HFF-Myc (cell line): ENCODE measurements around the gene COA7.

Experiments used
- DNase-seq: peaks from one replicate; pipeline ENCODE4 v3.0.0-alpha.2; 2011; ENCODE audit warnings: low read depth; ENCODE audit errors: extremely low read depth
- H3K4me3 ChIP-seq: replicated peaks from 2 replicates; pipeline ENCODE4 v1.5.1; 2011; ENCODE audit warnings: low read depth, mild to moderate bottlenecking, control low read depth, low read length
- TF ChIP-seq, protein P1 (sequence below): IDR thresholded peaks from 2 replicates; pipeline ENCODE4 v1.5.1; 2012; ENCODE audit warnings: mild to moderate bottlenecking, low read depth, low read length, control low read depth; ENCODE audit errors: missing control alignments

COA7 gene

DNA sequence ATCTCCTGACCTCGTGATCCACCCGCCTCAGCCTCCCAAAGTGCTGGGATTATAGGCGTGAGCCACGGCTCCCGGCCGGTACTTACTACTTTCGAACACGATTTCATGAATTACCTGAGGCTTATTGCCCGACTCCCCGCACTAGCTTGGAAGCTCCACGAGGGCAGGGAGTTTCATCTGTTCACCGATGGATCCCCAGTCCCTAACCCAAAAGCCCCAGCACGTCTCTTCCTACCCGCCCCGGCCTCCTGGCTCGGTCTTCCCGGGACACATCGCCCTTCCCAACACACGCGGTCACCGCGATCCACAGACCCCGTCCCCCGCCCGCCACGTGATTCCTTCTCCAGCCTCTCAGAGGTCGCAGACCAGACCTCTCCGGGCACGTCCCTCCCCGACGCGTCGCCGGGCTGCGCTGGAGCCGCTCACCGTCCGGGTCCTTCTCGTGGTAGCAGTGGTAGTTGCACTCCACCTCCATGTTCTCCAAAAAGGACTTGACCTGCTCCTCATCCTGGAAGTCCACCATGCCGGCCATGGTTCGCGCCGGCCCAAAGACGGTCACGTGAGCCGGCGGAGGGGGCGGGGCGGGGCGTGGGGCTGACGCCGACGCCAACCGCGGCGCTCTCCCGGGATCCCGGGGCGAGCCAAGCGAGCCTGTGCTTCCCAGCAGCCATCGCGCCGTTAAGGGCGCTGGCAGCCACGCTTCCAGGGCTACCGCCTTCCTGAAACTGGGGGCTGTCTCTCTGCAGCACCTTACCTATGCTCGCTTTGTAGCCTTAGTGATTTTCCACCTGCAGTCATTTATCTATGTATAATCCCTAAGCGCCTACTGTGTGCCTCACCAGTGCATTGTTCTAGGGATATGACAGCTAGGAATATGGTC, at the start of gene COA7:
Gene COA7, minus strand, starts transcription at position 553 of the 880 bp plus-strand sequence. Its CDS starts 21 bp downstream, at position 532.
- no peak for DNase-seq
- H3K4me3 ChIP-seq: peak within 1 kb of the TSS; percentile 65
- TF ChIP-seq, protein P1, sequence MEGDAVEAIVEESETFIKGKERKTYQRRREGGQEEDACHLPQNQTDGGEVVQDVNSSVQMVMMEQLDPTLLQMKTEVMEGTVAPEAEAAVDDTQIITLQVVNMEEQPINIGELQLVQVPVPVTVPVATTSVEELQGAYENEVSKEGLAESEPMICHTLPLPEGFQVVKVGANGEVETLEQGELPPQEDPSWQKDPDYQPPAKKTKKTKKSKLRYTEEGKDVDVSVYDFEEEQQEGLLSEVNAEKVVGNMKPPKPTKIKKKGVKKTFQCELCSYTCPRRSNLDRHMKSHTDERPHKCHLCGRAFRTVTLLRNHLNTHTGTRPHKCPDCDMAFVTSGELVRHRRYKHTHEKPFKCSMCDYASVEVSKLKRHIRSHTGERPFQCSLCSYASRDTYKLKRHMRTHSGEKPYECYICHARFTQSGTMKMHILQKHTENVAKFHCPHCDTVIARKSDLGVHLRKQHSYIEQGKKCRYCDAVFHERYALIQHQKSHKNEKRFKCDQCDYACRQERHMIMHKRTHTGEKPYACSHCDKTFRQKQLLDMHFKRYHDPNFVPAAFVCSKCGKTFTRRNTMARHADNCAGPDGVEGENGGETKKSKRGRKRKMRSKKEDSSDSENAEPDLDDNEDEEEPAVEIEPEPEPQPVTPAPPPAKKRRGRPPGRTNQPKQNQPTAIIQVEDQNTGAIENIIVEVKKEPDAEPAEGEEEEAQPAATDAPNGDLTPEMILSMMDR: no peak

DNA sequence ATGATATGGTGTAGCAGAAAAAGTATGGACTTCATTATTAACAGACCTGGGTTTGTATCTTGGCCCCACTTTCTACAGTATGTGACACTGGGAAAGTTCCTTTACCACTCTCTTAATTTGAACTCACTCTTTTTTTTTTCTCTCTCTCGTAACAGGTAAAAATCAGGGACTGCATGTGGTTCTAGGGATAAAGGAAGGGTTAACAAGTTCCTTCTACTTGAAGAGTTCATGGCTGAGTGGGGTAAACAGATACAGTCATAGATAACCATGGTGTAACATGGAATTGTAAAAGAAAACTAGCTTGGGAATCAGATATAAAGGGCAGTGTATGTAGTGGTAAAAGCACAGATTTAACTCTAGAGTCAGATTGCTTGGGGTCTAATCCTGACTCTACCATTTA, 49.3 kb upstream of the COA7 start:
- no peak for DNase-seq
- TF ChIP-seq, protein P1: no peak
- H3K4me3 ChIP-seq: no peak overlapping the region

DNA sequence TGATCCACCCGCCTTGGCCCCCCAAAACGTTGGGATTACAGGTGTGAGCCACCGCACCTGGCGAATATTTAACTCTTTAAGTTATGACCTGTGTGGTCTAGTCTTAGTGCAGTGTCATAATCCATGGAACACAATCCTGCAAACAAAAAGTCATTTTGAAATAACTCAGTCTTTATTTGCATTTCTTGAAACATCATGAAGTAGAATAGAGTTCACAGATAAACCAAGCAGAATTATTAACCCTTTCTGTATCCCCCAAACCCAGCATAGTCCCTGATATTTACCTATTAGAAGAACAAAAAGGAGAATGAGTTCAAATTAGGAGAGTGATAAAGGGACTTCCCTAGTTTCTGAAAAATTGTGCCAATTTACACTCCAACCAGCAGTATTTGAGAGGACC, 48.0 kb upstream of the COA7 start:
- no peak overlapping the region for H3K4me3 ChIP-seq
- TF ChIP-seq, protein P1: no peak
- DNase-seq: no peak

DNA sequence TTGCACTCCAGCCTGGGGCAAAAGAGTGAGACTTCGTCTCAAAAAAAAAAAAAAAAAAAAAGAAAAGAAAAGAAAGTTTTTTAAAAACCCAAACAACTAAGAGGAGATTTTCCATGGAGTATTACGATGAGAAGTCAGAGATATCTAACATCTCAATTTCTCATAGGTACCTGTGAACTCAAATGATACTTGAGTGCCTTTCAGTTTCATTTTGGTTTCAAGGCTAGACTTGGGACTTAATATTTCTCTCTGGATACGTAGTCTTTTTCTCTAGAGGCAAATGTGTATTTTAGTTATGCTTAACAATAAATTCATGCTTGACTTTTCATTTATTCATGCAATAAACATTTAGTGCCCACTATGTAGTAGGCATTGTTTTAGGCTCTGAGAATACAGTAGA, 43.1 kb upstream of the COA7 start:
- no peak for DNase-seq
- TF ChIP-seq, protein P1: no peak
- H3K4me3 ChIP-seq: no peak overlapping the region

DNA sequence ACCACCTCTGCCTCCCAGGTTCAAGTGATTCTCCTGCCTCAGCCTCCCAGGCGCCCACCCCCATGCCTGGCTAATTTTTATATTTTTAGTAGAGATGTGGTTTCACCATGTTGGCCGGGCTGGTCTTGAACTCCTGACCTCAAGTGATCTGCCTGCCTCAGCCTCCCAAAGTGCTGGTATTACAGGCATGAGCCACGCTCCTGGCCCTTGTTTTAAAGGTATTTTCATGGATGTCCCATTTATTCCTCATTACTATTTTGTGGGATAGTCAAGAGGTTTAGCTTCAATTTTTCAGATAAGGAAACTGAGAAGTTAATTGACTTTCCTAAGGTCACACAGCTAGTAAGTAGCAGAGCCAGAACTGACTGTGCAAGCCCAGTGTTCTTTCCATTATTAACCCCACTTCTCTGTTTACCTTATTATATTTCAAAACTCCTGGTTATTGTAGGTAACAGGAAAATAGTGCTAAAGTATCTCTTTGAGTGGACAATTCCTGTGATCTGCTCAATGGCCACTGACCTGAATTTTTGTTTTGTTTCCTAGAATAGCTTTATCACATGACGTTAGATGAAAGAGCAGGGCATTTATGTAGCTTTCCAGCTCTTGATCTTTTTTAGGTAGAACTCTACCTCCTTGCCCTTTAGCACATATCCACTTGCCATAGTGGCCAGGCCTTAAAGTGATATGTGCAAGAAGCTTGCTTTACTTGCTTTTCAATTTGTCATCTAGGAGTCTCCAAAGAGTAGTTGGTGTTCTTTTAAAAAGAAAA, 41.7 kb upstream of the COA7 start:
- no peak overlapping the region for H3K4me3 ChIP-seq
- TF ChIP-seq, protein P1: no peak
- no peak for DNase-seq

DNA sequence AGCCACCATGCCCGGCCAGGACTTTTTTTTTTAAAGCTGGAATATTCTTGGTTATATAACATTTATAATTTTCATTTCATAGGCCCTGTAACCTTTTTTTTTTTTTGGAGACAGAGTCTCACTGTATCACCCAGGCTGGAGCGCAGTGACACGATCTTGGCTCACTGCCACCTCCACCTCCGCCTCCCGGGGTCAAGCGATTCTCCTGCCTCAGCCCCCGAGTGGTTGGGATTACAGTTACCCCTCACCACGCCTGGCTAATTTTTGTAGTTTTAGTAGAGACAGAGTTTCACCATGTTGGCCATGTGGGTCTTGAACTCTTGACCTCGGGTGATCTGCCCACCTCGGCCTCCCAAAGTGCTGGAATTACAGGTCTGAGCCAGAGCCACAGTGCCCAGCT, 40.7 kb upstream of the COA7 start:
- TF ChIP-seq, protein P1: no peak
- H3K4me3 ChIP-seq: no peak overlapping the region
- DNase-seq: no peak
